Stomach (tissue), 4 donors: ENCODE data around the gene NFYB.

ENCODE experiments used
- CTCF ChIP-seq, 7 experiments: fragments of 450-650 bp in 4 of 7; fragments of 200-600 bp in 3 of 7; sonication (generic) in 3 of 7; IDR thresholded peaks; one replicate each; pipeline ENCODE4 v1.5.1; 2016 to 2019; ENCODE audit warnings: antibody characterized with exemption in 7 of 7, control low read depth in 2 of 7, mild to moderate bottlenecking in 1 of 7
- EP300 ChIP-seq: sonication (generic); formaldehyde crosslinking; IDR thresholded peaks from one replicate; pipeline ENCODE4 v1.6.1; 2017; ENCODE audit warnings: antibody characterized with exemption
- POLR2A ChIP-seq, 4 donors: fragments of 450-650 bp; IDR thresholded peaks; one replicate each; pipeline ENCODE4 v1.6.1; 2016; ENCODE audit warnings: antibody characterized with exemption in 4 of 4, control low read depth in 2 of 4, mild to moderate bottlenecking in 1 of 4, moderate library complexity in 1 of 4
- POLR2AphosphoS5 ChIP-seq, 3 donors: sonication (generic); formaldehyde crosslinking; IDR thresholded peaks; one replicate each; pipeline ENCODE4 v1.6.1; 2016; ENCODE audit warnings: antibody characterized with exemption in 3 of 3

- TF ChIP-seq POLR2AphosphoS5 (IDR thresholded peaks at IDR 0.05): peak; percentile 59 to 83 (median 76)
- no peak for TF ChIP-seq CTCF (IDR thresholded peaks at IDR 0.05)
- peak in 1 of 4 donors; percentile 11 for TF ChIP-seq POLR2A (IDR thresholded peaks at IDR 0.05)
- no peak for TF ChIP-seq EP300
Measured at GRCh38 chr12:104137902-104138796, at the start of gene NFYB.
